Measurements from ENCODE around the gene CERT1.
"Not testable (repeated sequence)": the region's sequence is repeated elsewhere in the genome, so short reads cannot be mapped to it uniquely, and the experiment has no call there.

The CERT1 gene

GRCh38 chr5:75335952-75336614, 175.3 kb downstream of the CERT1 start:
- Histone ChIP-seq H3K27me3 (ENCODE audit: insufficient read depth, low read length, poor library complexity, severe bottlenecking) (no peaks in the 10 kb centered on the region), H4K20me1 (ENCODE audit: insufficient read depth, low read length, poor library complexity, severe bottlenecking) (peaks cover 37% of the 10 kb centered on the region), H3K9ac (ENCODE audit: low read depth, low read length, poor library complexity, severe bottlenecking) (peak overlapping the region; percentile 83), H2AFZ (ENCODE audit: low read length) (peak overlapping the region; percentile 59; the same call in 1 of the 2 replicates), H3K36me3 (ENCODE audit: insufficient read depth, low read length) (no peaks in the 10 kb centered on the region; the same call in 1 of the 2 replicates), H3K4me2 (ENCODE audit: low read depth, low read length, poor library complexity, severe bottlenecking) (peak overlapping the region; percentile 82), H3K9me2 (replicated peaks; ENCODE audit: low read depth, low read length) (no peaks in the 10 kb centered on the region), H3K79me2 (ENCODE audit: insufficient read depth, low read length) (peaks cover 41% of the 10 kb centered on the region), H3K4me1 (ENCODE audit: insufficient read depth, low read length, poor library complexity, severe bottlenecking) (peaks cover 36% of the 10 kb centered on the region), H3K9me3 (ENCODE audit: insufficient read depth, low read depth, low read length) (no peaks in the 10 kb centered on the region), H3F3A (ENCODE audit: low read depth) (no peaks in the 10 kb centered on the region), H3K4me3 (ENCODE audit: low read length, poor library complexity, severe bottlenecking) (peak overlapping the region; percentile 74)
- TF ChIP-seq, protein P1, sequence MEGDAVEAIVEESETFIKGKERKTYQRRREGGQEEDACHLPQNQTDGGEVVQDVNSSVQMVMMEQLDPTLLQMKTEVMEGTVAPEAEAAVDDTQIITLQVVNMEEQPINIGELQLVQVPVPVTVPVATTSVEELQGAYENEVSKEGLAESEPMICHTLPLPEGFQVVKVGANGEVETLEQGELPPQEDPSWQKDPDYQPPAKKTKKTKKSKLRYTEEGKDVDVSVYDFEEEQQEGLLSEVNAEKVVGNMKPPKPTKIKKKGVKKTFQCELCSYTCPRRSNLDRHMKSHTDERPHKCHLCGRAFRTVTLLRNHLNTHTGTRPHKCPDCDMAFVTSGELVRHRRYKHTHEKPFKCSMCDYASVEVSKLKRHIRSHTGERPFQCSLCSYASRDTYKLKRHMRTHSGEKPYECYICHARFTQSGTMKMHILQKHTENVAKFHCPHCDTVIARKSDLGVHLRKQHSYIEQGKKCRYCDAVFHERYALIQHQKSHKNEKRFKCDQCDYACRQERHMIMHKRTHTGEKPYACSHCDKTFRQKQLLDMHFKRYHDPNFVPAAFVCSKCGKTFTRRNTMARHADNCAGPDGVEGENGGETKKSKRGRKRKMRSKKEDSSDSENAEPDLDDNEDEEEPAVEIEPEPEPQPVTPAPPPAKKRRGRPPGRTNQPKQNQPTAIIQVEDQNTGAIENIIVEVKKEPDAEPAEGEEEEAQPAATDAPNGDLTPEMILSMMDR (conservative IDR thresholded peaks at IDR 0.05; ENCODE audit: low read length), result no peak
- TF ChIP-seq EZH2phosphoT487 (IDR thresholded peaks at IDR 0.05; ENCODE audit: borderline replicate concordance), result no peak

DNA sequence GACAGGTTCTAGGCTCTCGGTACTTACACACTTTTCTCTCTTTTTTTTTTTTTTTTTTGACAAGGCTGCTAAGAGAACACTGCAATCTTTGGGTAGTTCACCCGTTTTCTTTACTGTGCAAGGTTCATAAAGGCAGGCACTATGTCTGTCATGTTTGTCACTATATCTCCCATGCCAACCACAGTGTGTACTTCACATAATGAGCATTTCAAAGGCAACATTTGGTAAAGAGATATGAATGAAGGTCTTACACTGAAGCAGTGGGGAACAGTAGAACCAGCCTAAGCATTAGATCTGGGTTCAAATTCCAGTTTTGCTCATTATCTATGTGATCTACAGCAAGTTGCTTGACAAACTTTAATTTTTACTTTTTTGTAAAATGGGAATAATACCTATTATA, 175.9 kb downstream of the CERT1 start:
- H3K9me2 ChIP-seq (replicated peaks; ENCODE audit: low read depth, low read length), result no peaks in the 10 kb centered on the region
- no peaks in the 10 kb centered on the region for H3K27me3 ChIP-seq (ENCODE audit: insufficient read depth, low read length, poor library complexity, severe bottlenecking)
- H3K79me2 ChIP-seq (ENCODE audit: insufficient read depth, low read length), result peaks cover 35% of the 10 kb centered on the region
- peak overlapping the region; percentile 74 for H3K4me3 ChIP-seq (ENCODE audit: low read length, poor library complexity, severe bottlenecking)
- peak overlapping the region; percentile 83 for H3K9ac ChIP-seq (ENCODE audit: low read depth, low read length, poor library complexity, severe bottlenecking)
- no peaks in the 10 kb centered on the region for H3K9me3 ChIP-seq (ENCODE audit: insufficient read depth, low read depth, low read length)
- TF ChIP-seq EZH2phosphoT487 (IDR thresholded peaks at IDR 0.05; ENCODE audit: borderline replicate concordance), result no peak
- TF ChIP-seq, protein P1 (conservative IDR thresholded peaks at IDR 0.05; ENCODE audit: low read length), result no peak
- peaks cover 31% of the 10 kb centered on the region for H4K20me1 ChIP-seq (ENCODE audit: insufficient read depth, low read length, poor library complexity, severe bottlenecking)
- H3K36me3 ChIP-seq (ENCODE audit: insufficient read depth, low read length), result no peaks in the 10 kb centered on the region; the same call in 1 of the 2 replicates
- peaks cover 31% of the 10 kb centered on the region for H3K4me1 ChIP-seq (ENCODE audit: insufficient read depth, low read length, poor library complexity, severe bottlenecking)
- H3F3A ChIP-seq (ENCODE audit: low read depth), result no peaks in the 10 kb centered on the region
- peak overlapping the region; percentile 82 for H3K4me2 ChIP-seq (ENCODE audit: low read depth, low read length, poor library complexity, severe bottlenecking)
- no peak overlapping the region for H2AFZ ChIP-seq (ENCODE audit: low read length)

DNA sequence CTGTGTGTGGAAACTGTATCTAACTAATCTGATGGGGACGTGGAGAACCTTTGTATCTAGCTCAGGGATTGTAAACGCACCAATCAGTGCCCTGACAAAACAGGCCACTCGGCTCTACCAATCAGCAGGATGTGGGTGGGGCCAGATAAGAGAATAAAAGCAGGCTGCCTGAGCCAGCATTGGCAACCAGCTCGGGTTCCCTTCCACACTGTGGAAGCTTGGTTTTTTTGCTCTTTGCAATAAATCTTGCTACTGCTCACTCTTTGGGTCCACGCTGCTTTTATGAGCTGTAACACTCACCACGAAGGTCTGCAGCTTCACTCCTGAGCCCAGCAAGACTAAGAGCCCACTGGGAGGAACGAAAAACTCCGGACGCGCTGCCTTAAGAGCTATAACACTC, 177.0 kb downstream of the CERT1 start:
- not testable (repeated sequence) for H3F3A ChIP-seq (ENCODE audit: low read depth); H3K36me3 ChIP-seq (ENCODE audit: insufficient read depth, low read length); H3K9me2 ChIP-seq (replicated peaks; ENCODE audit: low read depth, low read length); H3K4me2 ChIP-seq (ENCODE audit: low read depth, low read length, poor library complexity, severe bottlenecking); H3K9me3 ChIP-seq (ENCODE audit: insufficient read depth, low read depth, low read length); H3K4me3 ChIP-seq (ENCODE audit: low read length, poor library complexity, severe bottlenecking); H3K9ac ChIP-seq (ENCODE audit: low read depth, low read length, poor library complexity, severe bottlenecking); H2AFZ ChIP-seq (ENCODE audit: low read length); H3K27me3 ChIP-seq (ENCODE audit: insufficient read depth, low read length, poor library complexity, severe bottlenecking)
- peaks cover 24% of the 10 kb centered on the region for H3K79me2 ChIP-seq (ENCODE audit: insufficient read depth, low read length)
- peaks cover 21% of the 10 kb centered on the region for H3K4me1 ChIP-seq (ENCODE audit: insufficient read depth, low read length, poor library complexity, severe bottlenecking)
- H4K20me1 ChIP-seq (ENCODE audit: insufficient read depth, low read length, poor library complexity, severe bottlenecking), result peaks cover 21% of the 10 kb centered on the region

DNA sequence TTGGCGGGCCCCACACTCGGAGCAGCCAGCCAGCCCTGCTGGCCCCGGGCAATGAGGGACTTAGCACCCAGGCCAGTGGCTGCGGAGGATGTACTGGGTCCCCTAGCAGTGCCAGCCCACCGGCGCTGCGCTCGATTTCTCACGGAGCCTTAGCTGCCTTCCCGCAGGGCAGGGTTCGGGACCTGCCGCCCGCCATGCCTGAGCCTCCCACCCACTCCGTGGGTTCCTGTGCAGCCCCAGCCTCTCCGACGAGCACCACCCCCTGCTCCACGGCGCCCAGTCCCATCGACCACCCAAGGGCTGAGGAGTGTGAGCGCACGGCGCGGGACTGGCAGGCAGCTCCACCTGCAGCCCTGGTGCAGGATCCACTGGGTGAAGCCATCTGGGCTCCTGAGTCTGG, 177.7 kb downstream of the CERT1 start:
- H3K4me2 ChIP-seq (ENCODE audit: low read depth, low read length, poor library complexity, severe bottlenecking); H3K9ac ChIP-seq (ENCODE audit: low read depth, low read length, poor library complexity, severe bottlenecking); H3K27me3 ChIP-seq (ENCODE audit: insufficient read depth, low read length, poor library complexity, severe bottlenecking); H3K36me3 ChIP-seq (ENCODE audit: insufficient read depth, low read length); H3K9me2 ChIP-seq (replicated peaks; ENCODE audit: low read depth, low read length); H3F3A ChIP-seq (ENCODE audit: low read depth); H3K4me3 ChIP-seq (ENCODE audit: low read length, poor library complexity, severe bottlenecking); H2AFZ ChIP-seq (ENCODE audit: low read length); H3K9me3 ChIP-seq (ENCODE audit: insufficient read depth, low read depth, low read length): not testable (repeated sequence)
- H4K20me1 ChIP-seq (ENCODE audit: insufficient read depth, low read length, poor library complexity, severe bottlenecking), result peaks cover 15% of the 10 kb centered on the region
- peaks cover 17% of the 10 kb centered on the region for H3K4me1 ChIP-seq (ENCODE audit: insufficient read depth, low read length, poor library complexity, severe bottlenecking)
- peaks cover 17% of the 10 kb centered on the region for H3K79me2 ChIP-seq (ENCODE audit: insufficient read depth, low read length)
